ENCODE results near the gene TVP23A.

The TVP23A gene

DNA sequence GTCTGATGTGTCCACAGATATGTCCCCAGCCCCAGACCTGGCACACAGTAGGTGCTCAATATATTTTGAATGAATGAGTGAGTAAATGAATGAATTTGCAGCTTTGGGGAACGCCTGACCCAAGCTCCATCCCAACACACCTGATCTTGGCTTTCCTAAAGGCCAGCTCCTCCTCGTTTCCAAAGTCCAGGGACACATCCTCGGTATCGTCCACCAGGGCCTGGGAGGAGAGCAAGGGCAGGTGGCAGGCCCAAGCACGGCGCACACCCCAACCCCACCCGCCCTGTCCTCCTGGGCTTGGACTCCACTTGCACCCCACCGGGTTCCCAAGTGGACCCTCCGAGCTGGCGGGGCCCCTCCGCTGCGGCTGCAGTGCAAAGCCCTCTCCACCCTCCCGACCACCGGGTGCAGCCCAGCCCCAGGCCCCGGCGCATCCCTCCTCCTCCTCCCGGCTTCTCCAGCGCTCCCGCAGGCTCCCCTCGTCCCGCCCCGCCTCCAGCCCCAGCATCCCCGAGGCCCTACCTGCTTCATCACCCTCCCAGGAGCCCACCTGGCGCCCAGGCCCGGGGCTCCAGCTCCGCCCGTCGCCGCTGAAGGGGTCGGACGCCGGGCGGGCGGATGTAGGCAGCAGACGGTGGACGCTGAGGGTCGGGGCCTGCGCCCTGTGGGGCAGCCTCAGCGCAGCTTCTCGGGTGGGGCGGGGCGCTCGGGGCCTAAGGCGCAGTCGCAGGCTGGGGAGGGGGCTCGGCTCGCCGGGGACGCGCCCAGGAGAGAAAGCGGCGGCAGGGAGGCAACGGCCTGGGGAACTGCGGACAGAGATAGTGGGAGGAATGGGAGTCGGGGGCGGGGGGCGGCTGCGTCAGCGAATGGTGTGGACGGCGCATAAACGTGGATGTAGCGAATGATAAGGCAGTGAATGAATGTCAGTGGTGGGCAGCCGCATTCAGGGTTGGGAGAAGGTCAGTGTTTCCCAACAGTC lies at the start of gene TVP23A:
TVP23A (minus strand) TSS at position 832 of the 979 bp plus-strand sequence; CDS start at position 531, 301 bp downstream.
- no peak for DNase-seq

DNA sequence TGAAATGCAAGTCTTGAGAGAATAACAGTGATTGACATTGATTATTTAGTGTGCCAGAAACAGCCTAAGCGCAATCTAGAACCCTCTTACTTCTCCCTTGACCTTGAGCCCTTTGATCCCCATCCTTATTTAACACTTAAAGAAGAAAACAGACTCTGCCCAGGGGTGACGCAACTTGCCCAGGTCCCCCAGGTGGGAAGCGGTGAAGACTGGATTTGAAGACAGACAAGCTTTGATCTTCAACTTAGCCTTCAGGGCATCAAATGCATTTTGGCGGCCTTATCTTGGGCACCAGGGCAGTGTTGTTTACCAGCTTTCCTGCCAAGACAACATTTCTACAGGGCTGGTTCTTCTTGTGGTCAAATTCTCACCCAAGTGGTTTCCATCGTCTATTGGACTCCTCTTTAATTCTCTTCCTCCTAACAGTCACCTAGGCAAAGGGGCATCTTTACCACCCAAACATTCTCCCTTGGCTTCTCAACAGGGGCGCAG lies 49.6 kb upstream of the TVP23A start:
- no peak for DNase-seq

DNA sequence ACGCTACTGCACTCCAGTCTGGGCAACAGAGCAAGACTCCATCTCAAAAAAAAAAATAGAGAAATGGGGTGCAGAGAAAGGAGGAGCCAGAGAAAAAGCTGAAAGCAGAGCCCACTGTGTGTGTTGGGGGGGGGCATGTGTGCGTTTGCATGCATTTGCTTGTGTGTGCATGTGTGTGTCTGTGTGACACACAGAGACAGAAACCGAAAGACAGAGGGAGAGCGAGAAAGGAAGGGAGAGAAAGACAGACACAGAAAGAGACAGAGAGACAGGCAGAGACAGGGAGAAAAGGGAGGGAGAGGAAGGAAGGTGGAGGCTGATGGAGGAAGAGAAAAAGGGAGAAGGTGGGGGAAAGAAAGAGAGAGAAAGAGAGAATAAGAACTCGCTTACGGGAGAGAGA lies 48.6 kb upstream of the TVP23A start:
- DNase-seq = no peak

DNA sequence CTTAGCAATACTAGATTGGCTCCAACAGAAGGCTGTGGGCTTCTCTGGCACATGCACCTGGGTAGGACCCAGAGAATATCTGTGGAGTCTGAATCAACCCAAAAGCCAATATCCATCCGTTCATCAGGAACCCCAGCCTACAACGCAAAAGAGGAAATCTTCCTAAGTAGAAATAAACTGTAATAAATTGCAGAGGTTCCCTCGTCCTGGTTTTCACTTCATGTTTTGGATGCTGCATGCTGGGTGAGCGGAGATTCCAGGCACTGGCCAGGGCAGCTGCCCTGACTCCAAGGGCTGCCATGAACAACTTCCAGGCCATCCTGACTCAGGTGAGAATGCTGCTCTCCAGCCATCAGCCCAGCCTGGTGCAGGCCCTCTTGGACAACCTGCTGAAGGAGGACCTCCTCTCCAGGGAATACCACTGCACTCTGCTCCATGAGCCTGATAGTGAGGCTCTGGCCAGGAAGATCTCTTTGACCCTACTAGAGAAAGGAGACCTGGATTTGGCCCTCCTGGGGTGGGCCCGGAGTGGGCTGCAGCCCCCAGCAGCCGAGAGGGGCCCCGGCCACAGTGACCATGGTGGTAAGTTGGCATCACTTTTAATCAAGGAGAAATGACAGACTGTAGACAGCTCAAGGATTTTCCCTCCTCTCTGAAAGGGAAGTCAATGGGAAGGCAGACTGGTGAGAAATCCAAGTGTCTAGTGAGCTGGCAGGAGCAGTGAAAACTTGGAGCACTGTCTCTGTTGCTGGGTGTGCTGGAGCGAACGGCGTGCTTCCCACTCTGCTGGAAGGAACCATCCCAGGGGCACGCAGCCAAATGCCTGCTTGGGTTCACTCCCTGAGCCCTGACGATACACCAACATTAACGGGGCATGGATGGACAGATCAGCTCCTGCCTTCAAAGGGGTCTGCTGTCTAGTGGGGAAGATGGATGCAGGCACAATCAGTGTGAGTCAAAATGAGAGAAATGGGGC lies 47.7 kb upstream of the TVP23A start:
- no peak for DNase-seq

DNA sequence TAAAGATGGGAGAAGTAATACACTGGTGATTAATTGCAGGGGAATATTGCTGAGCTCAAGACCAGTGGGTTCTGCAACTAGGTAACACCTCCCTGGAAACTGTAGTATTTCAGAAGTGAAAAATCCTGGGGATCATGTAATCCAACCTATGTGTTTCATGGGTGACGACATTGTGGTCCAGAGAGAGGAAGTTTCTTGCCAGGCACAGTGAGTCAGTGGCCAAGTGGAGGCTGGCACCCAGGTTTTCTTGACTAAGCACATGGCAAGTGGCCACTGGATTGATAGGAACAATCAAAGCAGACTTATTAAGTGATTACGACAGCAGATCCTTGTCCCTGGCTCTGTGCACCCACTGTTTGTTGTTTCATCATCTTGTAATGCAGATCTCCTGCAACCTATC lies 43.8 kb upstream of the TVP23A start:
- peak; percentile 56 for DNase-seq

DNA sequence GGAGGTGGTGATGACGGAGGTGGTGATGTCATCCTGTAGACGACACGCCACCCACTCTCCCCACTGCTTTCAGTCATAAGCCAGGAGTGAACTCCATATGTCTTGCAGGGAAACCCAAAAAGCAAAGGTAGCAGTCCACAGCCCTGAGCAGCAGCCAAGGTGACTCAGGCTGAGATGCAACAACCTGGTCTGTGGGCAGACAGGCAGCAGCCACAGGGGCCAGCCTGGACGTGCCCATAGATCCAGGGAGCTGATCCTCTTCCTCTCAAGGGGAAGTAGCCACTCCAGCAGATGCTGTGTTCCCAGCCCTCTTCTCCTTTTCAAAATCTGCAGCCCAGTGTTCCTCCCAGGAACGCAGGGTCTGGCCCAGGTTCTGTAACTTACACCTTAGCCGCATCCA lies 41.1 kb upstream of the TVP23A start:
- no peak for DNase-seq

DNA sequence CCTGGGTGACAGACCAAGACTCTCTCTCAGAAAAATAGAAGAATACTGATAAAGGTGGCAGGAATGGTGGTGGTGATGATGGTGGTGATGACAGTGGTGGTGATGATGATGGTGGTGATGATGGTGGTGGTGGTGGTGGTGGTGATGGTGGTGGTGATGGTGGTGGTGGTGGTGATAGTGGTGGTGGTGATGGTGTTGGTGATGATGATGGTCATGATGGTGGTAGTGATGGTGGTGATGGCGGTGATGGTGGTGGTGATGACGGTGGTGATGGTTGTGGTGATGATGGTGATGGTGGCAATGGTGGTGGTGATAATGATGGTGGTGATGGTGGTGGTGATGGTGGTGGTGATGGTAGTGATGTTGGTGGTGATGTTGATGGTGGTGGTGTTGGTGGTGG lies 40.4 kb upstream of the TVP23A start:
- DNase-seq = no peak

DNA sequence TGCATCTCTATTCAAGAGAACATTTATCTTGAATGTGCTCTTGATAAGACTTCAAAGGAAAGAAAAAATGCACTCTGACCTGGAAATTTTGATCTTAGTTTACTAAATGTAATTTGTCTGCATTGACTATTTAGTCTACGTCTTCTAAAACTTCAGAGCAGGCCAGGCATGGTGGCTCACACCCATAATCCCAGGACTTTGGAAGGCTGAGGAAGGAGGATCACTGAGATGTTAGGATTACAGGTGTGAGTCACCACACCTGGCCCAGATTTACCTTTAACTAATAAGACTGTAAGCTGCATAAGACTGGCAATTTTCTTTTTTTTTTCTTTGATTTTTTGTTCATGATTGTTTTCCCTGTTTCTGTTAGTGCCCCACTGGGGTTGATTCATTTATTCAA lies 39.6 kb upstream of the TVP23A start:
- no peak for DNase-seq

DNA sequence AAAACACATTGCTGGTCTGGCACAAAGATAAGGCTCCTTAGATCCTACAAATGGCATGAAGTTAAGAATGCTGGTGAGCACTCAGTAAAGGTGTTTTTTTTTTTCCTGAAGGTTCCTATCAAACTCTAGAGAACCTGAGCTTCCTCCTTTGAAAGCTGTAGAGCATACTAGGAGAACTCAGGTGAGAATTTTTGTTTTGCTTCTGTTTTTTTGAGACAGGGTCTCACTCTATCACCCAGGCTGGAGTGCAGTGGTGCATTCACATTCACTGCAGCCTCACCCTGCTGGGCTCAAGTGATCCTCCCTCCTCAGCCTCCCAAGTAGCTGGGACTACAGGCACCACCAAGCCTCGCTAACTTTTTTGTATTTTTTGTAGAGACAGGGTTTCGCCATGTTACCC lies 37.4 kb upstream of the TVP23A start:
- DNase-seq = no peak

DNA sequence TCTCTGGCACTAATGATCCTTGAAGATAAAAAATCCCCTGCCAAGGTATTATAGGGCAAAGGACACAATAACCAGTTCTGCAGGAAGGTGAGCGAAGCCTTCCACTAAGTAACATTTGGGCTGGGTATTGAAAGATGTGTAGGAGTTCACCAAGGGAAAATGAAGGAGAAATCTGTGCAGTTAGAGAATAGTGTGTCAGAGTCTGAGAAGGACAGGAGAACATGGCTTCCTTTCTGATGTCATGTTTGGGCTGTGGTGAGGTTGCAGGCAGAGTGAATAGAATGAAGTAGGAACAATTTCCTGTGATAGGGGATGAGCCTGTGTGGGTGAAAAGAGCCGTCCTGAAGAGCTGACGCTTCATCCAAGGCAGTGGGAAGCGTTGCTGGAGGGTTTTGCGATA lies 34.4 kb upstream of the TVP23A start:
- no peak for DNase-seq

DNA sequence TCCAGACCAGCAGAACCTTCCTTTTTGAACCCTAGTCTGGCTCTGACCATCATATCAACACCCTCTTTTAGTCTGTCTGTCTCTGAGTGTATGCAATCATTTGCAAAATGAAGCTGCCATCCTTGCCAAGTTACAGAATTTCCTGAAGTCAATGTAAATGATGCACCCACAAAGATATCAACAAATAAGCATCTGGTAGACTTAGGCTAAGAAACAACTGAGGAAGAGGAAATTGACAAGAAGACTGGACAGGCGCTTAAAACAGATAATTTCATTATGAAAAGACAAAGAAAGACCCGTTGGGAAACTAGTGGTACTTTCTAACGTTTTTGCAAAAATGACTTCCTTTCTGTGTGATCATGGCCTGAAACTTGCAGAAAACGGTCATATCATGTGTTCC lies 33.7 kb upstream of the TVP23A start:
- no peak for DNase-seq

DNA sequence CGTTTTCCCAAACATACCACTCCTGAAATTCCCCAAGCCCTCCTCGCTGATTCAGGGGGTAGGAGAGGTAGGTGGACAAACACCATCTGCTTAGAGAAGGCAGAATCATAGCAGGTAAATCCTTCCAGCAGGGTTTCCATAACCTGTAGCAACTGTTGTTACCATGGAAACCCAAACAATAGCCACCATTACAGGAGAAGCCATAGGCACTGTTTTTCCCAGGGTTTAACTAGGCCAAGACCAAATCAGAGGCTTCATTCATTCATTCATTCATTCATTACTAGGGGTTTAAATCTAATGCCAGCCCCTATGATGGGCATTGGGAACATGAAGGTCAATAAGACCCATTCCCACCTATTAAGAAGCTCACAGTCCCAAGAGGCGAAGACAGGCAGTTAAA lies 32.9 kb upstream of the TVP23A start:
- DNase-seq = no peak

DNA sequence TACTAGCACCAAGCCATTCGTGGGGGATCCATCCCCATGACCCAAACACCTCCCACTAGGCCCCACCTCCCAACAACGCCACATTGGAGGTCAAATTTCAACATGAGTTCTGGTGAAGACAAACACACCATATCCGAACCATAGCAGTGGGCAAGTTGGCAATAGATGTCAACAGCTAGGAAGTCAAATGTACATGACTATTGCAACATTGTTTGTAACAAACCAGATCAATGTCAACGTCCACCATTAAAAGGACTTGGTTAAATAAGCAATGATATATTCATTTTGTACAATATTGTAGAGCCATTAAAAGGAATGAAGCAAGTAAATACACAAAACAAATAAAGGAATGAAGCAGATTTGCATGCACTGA lies 31.9 kb upstream of the TVP23A start:
- no peak for DNase-seq

DNA sequence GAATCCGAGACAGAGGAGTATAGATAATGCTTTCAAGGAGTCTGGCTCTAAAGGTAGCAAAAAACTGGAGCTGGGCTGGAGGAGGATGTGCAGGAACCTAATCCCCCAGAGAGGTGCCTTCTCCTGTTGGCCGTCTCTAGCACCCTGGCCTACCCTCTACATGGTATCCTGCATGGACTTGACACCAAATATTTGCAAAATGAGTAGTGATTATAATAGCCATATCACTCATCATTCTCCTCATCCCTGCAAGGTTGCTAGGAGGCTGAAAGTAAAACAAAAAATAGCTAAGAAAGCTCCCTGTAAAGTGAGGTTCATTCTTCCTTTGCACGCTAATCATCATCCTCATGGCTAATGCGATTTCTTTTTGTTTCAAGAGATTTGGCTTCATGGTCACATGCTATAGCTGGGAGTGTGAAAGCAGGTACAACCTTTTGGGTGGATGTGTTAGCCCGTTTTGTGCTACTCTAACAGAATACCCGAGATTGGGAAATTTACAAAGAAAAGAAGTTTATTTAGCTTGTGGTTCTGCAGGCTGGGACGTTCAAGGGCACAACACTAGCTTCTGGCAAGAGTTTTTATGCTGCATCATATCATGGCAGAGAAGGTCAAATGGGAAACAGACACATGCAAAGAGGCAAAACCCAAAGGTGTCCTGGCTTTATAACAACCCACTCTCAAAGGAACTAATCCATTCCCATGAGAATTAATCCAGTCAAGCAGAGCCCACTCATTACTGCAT lies 31.3 kb upstream of the TVP23A start:
- DNase-seq = no peak

DNA sequence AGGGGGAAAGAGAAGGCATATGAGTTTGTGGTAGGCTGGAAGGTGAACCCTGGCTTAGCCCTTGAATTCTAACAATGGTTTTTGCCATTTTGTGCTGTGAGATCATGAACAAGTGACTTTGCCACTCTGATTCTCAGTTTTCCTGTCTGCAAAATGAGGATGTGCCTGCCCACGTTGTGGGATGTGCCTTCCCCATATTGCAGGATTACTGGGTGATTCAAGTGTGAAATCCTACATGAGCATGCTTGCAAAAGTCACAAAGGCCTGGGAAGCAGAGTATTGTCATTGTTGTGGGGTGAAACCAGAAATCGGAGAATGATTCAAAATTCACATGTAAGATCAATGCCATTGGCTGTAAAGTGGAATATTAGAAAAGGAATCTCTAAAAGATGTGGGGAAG lies 28.6 kb upstream of the TVP23A start:
- no peak for DNase-seq

DNA sequence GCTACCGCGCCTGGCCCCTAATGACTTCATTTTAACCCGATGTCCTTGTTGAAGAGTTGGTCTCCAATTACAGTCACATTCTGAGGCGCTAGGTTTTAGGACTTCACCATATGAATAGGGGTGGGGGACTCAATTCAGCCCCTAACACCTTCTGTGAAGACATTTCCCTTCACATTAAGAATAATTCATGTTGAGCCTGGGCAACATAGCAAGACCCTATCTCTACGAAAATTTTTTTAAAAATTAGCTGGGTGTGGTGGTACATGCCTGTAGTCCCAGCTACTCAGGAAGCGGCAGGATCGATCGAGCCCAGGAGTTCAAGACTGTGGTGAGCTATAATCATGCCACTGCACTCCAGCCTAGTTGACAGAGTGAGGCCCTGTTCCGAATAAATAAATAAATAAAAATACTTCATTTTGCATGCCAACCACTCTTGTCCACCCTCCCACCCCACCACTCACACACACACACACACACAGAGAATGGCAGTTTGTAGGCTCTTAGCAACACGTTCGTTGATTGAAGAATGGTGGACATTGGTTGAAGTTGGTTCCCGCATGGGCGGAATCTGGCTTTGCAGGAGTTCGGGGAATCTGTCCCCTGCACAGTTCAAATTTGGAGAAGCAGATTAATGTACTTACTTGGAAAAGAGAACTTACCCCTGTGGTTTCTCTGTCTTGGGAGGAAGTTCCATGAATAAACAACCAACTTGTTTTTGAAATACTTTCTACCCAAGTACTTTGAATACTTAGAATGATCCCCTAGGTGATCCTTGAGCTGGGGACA lies 27.8 kb upstream of the TVP23A start:
- no peak for DNase-seq

DNA sequence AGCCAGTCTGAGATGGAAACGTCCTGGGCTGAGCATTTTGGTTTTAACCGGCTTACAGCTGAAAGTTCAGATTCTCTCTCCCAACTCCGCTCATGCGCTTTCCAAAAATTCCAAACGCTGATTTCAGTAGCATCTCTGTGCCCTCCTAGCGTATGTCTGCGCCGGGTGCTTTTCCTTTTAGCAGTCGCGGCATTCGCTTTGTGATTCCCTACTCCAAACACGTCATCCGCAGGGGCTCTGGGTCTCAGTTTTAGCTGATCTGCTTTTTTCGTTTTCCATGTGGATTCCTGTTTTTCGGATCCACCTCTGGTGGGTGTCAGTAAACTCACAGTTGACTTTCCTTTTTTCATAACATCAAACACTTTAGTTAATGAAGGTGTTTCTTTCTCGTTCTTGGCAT lies 22.1 kb upstream of the TVP23A start:
- no peak for DNase-seq

DNA sequence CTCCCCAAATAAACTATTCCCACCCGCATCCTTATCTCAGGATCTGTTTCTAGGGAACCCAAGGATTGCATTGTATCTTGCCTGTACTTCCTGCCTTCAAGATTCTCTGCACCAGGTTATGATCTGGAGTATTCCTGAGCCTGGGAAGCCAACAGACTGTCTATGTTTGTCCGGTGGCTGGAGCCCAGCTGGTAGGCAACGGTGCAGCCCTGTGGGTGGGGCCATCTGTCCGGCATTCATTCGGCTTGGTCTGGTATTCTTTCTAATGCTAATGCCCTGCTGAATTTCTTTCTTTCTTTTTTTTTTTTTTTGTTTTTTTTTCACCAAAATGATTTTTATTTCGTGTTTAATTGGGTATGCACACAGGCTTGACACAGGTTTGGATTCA lies 20.7 kb upstream of the TVP23A start:
- no peak for DNase-seq

DNA sequence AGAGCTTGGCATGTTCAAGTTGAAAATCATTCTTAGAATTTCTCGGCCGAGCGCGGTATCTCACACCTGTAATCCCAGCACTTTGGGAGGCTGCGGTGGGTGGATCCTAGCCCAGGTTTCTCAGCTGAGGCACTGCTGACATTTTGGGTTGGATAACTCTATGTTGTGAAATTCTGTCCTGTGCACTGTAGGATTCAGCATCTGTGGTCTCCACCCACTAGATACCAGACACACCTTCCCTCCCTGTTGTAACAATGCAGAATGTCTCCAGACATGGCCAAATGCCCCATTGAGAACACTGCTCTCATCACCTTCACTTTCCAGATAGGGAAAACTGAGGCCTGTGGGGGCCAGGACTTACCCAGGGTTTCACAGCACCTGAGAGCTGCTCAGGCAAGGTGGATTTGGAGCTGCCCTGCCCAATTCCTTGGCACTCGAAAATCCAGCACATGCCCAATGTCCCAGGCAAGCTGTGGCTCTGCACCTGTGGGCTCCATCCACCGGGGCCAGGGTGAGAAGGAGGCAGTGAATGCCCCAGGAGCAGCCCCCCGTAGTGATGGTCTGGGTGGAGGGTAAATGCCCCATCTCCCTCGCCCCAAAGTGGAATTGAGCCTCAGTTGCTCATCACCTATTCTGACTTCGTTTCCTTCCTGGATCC lies 20.2 kb upstream of the TVP23A start:
- no peak for DNase-seq

DNA sequence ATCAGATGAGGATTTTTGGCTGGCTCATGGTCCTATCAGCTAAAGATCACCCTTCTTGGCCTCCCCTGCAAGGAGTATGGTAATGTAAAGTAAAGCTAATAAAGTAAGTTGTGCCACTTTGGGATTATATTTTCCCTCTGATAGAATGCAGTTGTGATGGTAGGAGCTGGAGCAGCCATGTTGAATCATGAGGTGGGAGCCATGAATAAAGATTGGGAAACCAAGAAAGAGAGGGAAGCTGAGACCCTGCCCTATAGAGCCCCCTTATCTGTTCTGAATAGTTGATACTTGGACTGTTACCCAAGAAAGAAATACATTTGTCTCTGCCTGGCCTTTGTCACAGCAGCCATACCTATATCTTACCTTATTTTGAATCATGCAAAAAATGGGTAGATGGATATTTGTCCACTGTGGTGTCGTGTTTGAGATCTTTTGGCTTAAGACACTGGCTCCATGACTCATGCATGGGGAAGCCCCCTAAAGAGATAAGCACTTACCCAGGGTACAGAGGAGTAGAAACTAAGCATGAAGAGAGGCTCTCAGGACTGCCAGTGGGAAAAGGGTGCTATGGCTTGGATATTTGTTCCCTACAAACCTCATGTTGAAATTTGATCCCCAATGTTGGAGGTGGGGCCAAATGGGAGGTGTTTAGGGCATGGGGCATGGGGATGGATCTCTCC lies 17.7 kb upstream of the TVP23A start:
- DNase-seq = no peak
